Posterior cingulate gyrus (tissue), 11 donors: ENCODE measurements around the gene FRZB.
"Not testable (repeated sequence)": the region's sequence is repeated elsewhere in the genome, so short reads cannot be mapped to it uniquely, and the experiment has no call there.

ENCODE experiments used
- DNase-seq, 10 donors: peaks; one replicate each; pipeline versions ENCODE4 v3.0.0 to v3.0.0-alpha.2; 2020 to 2021; ENCODE audit warnings: mixed read lengths in 3 of 10
- intact Hi-C: fragments of 100-400 bp; cut with DNase I; formaldehyde crosslinking; loops from one replicate; pipeline ENCODE4 v1.15.1; 2023

FRZB gene

GRCh38 chr2:182890773-182891378 lies 24.4 kb upstream of the FRZB start:
- intact Hi-C loops, result no loop called here
- DNase-seq, result no peak

- DNase-seq, result no peak
- intact Hi-C loops, result no loop called here
Measured at GRCh38 chr2:182890305-182890704, 23.9 kb upstream of the FRZB start.

DNA sequence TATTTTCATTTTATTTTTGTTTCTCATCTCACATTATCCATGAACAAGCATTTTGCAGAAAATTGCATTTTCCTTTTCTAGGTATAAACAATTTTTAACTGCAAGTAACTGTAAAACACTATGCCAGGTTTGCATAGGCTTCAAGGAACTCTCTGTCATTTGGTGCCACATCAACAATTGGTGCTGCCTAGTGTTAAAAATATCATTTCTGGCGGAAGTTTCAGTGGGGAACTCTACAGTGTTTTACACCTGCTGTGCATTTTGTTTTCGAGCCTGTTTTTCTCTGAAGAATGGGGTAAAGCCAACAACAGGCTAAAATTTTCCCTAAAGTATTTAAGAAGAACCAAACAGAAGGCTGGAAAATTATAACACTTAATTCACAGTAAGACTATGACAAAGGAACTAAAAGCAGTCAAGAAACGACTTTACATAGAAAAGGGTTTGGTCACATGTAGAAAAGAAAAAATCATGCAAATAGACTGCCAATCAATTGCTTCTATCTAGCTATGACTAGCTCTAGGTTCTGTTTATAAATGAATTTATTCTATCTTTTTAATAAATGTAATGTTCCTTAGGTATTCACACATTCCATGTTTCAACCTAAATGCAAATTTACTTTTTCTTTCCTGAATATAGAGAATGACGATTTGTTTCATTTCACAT lies 21.4 kb upstream of the FRZB start:
- intact Hi-C loops, result no loop called here
- no peak for DNase-seq

GRCh38 chr2:182887093-182887492 lies 20.7 kb upstream of the FRZB start:
- no peak for DNase-seq

DNA sequence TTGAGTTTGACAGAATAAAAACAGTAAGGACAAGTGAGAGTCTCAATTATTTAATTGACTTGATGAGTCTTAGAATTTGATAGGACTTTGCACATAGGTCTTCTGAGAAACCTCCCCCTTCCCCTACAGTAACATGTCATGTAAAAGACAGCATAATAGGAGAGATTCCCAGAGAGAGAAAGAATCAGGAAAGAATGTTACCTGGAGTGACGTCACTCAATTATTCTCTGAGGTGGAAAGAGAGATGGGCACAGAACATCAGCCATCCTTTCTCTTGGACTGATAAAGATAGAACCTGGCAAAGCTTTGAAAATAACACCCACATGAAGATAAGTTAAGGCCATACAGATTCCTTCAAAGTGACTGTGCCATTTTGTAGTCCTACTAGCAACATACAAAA lies 19.3 kb upstream of the FRZB start:
- DNase-seq, result no peak
- intact Hi-C loops, result no loop called here

More at GRCh38 chr2:182887093-182887492, 20.7 kb upstream of the FRZB start:
- intact Hi-C loops, result no loop called here

DNA sequence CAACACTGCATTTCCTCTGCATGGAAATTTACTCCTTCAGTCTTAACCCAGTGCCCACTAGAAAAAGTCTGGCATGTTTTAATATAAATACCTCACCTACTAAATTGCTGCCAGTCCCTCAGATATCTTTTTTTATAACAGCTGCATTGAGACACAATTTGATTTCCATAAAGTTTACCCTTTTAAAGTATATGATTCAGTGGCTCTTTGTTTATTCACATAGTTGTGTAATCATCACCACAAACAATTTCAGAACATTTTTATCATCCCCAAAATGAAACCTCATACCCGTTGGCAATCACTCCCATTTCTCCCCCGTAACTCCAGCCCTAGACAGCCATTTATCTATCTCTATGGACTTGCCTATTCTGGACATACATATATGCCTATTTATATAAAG lies 17.0 kb upstream of the FRZB start:
- DNase-seq, result no peak
- intact Hi-C loops, result no loop called here

GRCh38 chr2:182880100-182880499 lies 13.7 kb upstream of the FRZB start:
- DNase-seq, intact Hi-C loops: not testable (repeated sequence)

GRCh38 chr2:182876653-182877052 lies 10.2 kb upstream of the FRZB start:
- intact Hi-C loops, DNase-seq: not testable (repeated sequence)

GRCh38 chr2:182870227-182870626 lies 3.8 kb upstream of the FRZB start:
- no peak for DNase-seq

GRCh38 chr2:182868054-182868796 lies 1.8 kb upstream of the FRZB start:
- DNase-seq, result peak in 3 of 10 donors; percentile 15 to 32 (median 27)
- intact Hi-C loops, result no loop called here

More at GRCh38 chr2:182870227-182870626, 3.8 kb upstream of the FRZB start:
- intact Hi-C loops, result no loop called here

GRCh38 chr2:182867426-182868053 lies 1.1 kb upstream of the FRZB start:
- intact Hi-C loops, result no loop called here
- no peak for DNase-seq

DNA sequence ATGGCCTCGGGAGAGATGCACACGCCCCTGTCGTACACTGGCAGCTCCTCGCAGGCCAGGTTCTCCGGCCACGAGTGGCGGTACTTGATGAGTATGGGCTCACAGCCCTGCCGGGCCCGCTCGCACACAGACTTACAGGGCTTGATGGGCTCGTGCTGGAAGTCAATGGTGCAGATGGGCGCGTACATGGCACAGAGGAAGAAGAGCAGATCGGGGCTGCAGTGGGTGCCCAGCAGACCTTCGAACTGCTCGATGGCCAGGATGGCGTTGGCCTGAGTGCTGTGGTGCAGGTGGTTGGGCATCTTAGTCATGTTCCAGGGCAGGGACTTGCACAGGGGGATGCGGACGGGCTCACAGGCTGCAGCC lies 359 bp downstream of the FRZB start:
- peak in 4 of 10 donors; percentile 11 to 75 (median 40) for DNase-seq
- intact Hi-C loops, result no loop called here

- intact Hi-C loops, result no loop called here
- DNase-seq, result no peak
Measured at GRCh38 chr2:182864949-182865570, 1.4 kb downstream of the FRZB start.

DNA sequence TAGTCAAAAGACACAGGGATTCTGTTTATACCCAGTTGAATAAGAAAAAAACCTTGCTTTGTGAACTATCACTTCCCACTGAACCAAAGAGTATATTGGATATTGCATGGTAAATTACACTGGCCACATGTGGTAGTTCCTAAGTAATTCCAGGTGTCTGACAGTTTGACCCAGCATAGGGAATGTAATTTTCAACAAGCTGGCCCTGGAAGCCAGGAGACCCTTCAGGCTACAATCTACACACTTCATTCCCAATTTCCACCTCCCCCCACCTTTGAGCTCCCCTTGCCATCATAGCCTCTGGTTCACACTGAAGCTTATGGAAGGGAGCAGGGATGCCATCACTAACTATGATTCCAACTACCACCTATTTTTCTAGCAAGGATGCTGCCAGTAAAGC lies 2.8 kb downstream of the FRZB start:
- DNase-seq, result no peak
- intact Hi-C loops, result no loop called here

DNA sequence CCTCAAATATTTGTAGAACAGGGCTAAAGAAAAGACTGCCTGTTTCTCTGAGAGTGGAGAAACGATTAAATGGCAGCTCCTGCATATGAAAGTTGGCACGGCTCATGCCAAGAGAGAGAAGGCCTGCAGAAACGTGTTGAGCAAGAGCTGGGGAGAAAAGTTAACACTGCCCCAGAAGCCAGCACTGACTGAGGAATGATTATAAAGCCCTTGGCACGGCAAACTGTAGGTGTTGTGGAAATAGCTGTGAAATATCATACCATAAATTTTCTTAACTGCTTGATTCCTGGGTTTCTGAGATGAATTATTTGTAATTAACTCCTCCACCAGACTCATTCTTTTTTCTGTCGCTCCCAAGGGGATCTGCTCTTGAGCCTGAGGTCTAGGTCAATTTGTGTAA lies 4.3 kb downstream of the FRZB start:
- intact Hi-C loops, result no loop called here
- no peak for DNase-seq

GRCh38 chr2:182860858-182861257 lies 5.6 kb downstream of the FRZB start:
- no peak for DNase-seq
- intact Hi-C loops, result no loop called here

DNA sequence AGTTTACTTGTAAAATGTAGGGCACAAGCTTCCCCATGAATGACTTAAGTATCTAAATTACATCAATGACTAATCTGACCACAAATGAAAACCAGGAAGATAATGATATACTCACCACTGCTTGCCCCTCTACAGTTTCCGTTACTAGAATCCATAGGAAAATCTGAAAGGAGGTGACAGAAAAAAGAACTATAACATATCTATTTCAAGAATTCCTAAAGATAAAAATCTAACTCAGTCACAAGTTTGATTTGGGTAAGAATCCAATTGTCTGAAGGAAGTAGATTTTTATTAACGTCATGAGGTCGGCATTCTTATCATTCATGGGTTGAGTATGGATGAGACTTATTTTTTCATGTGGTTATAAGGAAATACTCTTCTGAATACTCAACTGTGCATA lies 7.8 kb downstream of the FRZB start:
- intact Hi-C loops, result no loop called here
- no peak for DNase-seq

DNA sequence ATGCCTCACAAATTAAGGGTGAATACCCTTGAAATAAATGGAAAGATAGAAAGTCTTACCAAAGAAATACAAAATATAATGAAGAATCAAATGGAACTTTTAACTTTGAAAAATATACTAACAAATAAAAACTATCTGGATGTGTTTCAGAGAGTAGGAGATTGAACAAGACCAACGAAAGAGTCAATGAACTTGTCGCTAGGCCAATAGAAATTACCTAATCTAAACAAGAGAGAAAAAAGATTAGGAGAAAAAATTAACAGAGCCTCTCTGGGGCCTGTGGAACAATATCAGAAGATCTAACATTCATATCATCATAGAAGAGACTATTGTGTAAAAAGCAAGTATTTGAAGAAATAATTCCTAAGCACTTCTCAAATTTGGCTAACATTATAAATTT lies 11.1 kb downstream of the FRZB start:
- intact Hi-C loops, result no loop called here
- no peak for DNase-seq

DNA sequence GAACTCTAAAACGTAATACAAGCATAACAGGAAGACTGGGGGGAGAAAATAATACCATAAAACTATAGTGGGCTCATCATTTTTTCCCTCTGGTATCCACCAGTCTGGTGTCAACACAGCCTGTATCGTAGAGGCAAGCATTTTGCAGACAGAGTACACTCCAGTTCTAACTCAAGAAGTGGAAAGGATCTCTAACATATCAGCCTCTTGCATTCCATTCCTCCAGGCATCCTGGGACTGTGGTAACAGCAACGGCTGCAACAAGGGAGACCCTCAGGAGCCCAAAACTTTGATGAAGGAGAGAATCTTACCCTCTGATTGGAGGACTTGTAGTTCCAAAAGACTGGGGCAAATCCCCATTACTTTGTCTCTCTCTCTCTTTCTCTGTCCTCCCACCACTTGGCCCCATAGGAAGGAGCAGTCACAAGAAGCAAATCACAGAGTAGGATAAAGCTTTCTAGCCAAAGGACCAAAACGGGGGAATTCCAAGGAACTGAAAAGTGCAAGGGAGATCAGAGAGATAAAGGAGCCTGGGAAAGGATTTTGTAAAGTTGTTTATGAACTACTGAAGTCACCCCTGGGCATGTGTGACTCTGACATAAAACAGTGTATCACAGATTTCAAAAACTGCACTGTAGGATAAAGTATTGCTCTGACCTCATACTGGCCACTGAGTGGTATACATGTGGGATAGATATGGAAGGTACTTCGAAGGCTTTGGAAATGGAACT lies 11.9 kb downstream of the FRZB start:
- intact Hi-C loops, result no loop called here
- DNase-seq, result no peak

GRCh38 chr2:182852801-182853200 lies 13.6 kb downstream of the FRZB start:
- DNase-seq, result no peak

More at GRCh38 chr2:182852801-182853200, 13.6 kb downstream of the FRZB start:
- intact Hi-C loops, result no loop called here
